ENCODE measurements around the gene BANK1. TPM values are rescaled to one million over a fixed set of nuclear protein-coding genes. Genes with fewer than 3 reads are reported as not detected.
A peak's percentile ranks its signal among the peaks of the same experiment; 100 is the strongest.

Gene BANK1, protein sequence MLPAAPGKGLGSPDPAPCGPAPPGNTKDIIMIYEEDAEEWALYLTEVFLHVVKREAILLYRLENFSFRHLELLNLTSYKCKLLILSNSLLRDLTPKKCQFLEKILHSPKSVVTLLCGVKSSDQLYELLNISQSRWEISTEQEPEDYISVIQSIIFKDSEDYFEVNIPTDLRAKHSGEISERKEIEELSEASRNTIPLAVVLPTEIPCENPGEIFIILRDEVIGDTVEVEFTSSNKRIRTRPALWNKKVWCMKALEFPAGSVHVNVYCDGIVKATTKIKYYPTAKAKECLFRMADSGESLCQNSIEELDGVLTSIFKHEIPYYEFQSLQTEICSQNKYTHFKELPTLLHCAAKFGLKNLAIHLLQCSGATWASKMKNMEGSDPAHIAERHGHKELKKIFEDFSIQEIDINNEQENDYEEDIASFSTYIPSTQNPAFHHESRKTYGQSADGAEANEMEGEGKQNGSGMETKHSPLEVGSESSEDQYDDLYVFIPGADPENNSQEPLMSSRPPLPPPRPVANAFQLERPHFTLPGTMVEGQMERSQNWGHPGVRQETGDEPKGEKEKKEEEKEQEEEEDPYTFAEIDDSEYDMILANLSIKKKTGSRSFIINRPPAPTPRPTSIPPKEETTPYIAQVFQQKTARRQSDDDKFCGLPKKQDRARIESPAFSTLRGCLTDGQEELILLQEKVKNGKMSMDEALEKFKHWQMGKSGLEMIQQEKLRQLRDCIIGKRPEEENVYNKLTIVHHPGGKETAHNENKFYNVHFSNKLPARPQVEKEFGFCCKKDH
- total RNA-seq (7.4 TPM), polyA plus RNA-seq (ENCODE audit: insufficient read depth, low read depth, low replicate concordance) (1.8 TPM)
- long read RNA-seq, donor 1 = 0 reads
- long read RNA-seq, donor 2 = 0 reads
- long read RNA-seq, donor 3 = 0 reads
- long read RNA-seq, donor 4 = 0 reads
- long read RNA-seq, donor 5 = 0 reads
- long read RNA-seq, donor 6 = 0 reads
- long read RNA-seq, donor 7, partial matches to known transcripts = 2 of 3 reads
- long read RNA-seq, donor 7, other reads (novel, unspliced or antisense) = 1 of 3 reads
- long read RNA-seq, donor 8 = 0 reads
- long read RNA-seq, donor 9 = 0 reads
- long read RNA-seq, donor 10 = 0 reads

DNA sequence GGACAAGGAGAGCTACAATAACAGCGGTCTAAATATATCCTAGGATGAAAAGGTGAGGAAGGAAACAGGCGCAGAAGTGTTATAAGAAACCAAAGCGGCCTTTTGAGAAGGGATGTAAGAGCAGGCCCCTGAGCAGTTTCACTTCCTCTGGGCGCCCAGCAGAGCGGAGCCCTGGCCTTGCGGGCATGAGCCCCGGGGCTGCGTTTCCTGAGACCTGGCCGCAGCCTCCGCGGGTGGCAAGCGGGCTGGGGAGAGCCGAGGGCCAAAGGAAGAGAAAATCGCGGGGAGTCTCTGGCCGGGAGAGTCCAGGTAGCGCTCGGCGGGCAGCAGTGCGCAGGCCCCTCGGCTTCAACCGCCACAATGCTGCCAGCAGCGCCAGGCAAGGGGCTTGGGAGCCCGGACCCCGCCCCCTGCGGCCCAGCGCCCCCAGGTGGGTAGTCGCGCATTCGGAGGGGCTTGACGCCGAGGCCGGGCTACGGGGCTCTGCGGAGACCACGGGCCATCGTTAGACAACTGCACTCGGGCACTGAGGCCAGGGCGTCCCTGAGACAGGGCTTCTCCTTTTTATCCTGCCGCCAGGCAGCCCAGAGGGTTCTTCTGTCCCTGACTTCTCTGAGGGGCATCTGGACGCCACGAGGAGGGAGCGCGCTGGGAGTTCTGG is at the start of gene BANK1:
Gene BANK1, plus strand, starts transcription at position 210 of the 661 bp plus-strand sequence. Its CDS starts 151 bp downstream, at position 361.
- Histone ChIP-seq H3K9me3 (ENCODE audit: control insufficient read depth in 2 of 3, insufficient read depth in 1 of 3, low read length in 3 of 3) (no peaks in the 10 kb centered on the region), H3K9ac (ENCODE audit: low read length in 3 of 3) (peak within 1 kb of the TSS in 2 of 3 donors; percentile 27 to 62), H3K4me3 (ENCODE audit: low read length in 3 of 3) (peak within 1 kb of the TSS; percentile 46 to 67 (median 63)), H3K4me1 (ENCODE audit: control insufficient read depth in 2 of 3, insufficient read depth in 2 of 3, low read depth in 1 of 3, low read length in 3 of 3) (peaks cover 0 to 3% (median 0%) of the 10 kb centered on the region in 3 donors), H3K27me3 (ENCODE audit: control insufficient read depth, insufficient read depth, low read length) (no peaks in the 10 kb centered on the region), H3K36me3 (ENCODE audit: control insufficient read depth in 2 of 3, insufficient read depth in 3 of 3, low read length in 3 of 3) (no peaks in the 10 kb centered on the region), H3K27ac (ENCODE audit: low read depth in 2 of 2, low read length in 2 of 2) (peak within 1 kb of the TSS; percentile 32 to 52)
- intact Hi-C loops (cut with DNase I) = no loop called here
- TF ChIP-seq, protein P1, sequence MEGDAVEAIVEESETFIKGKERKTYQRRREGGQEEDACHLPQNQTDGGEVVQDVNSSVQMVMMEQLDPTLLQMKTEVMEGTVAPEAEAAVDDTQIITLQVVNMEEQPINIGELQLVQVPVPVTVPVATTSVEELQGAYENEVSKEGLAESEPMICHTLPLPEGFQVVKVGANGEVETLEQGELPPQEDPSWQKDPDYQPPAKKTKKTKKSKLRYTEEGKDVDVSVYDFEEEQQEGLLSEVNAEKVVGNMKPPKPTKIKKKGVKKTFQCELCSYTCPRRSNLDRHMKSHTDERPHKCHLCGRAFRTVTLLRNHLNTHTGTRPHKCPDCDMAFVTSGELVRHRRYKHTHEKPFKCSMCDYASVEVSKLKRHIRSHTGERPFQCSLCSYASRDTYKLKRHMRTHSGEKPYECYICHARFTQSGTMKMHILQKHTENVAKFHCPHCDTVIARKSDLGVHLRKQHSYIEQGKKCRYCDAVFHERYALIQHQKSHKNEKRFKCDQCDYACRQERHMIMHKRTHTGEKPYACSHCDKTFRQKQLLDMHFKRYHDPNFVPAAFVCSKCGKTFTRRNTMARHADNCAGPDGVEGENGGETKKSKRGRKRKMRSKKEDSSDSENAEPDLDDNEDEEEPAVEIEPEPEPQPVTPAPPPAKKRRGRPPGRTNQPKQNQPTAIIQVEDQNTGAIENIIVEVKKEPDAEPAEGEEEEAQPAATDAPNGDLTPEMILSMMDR (IDR thresholded peaks at IDR 0.05; ENCODE audit: borderline replicate concordance, extremely low read depth, insufficient read depth) = peak; percentile 7
- no peak for FAIRE-seq
- DNase-seq = peak; percentile 82 to 85 (median 83)

DNA sequence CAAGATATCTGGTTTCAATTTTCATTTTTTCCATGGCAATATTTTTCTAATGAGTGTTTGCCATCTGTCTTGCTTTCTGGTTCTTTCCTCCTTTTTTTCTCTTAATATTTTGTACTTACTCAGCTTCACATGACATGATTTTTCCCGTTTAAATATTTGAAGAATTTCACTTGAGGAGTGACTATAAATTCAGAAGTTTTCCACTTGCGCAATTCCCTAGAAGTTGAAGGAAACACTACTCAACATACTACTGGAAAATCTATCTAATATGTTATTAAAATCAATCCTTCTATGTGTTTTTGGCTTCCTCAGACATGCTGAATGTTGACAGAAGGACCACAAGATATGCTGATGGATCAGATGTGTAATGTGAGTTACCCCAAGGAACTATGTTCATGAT is 36.8 kb upstream of the BANK1 start:
- TF ChIP-seq, protein P1 (IDR thresholded peaks at IDR 0.05; ENCODE audit: borderline replicate concordance, extremely low read depth, insufficient read depth) = no peak
- Histone ChIP-seq H3K36me3 (ENCODE audit: control insufficient read depth in 2 of 3, insufficient read depth in 3 of 3, low read length in 3 of 3) (no peaks in the 10 kb centered on the region), H3K4me1 (ENCODE audit: control insufficient read depth in 2 of 3, insufficient read depth in 2 of 3, low read depth in 1 of 3, low read length in 3 of 3) (no peaks in the 10 kb centered on the region), H3K27ac (ENCODE audit: low read depth in 2 of 2, low read length in 2 of 2) (no peak overlapping the region), H3K4me3 (ENCODE audit: low read length in 3 of 3) (no peak overlapping the region), H3K27me3 (ENCODE audit: control insufficient read depth, insufficient read depth, low read length) (no peaks in the 10 kb centered on the region), H3K9ac (ENCODE audit: low read length in 3 of 3) (no peak overlapping the region), H3K9me3 (ENCODE audit: control insufficient read depth in 2 of 3, insufficient read depth in 1 of 3, low read length in 3 of 3) (no peaks in the 10 kb centered on the region)
- intact Hi-C loops (cut with DNase I) = no loop called here
- DNase-seq = no peak
- no peak for FAIRE-seq

DNA sequence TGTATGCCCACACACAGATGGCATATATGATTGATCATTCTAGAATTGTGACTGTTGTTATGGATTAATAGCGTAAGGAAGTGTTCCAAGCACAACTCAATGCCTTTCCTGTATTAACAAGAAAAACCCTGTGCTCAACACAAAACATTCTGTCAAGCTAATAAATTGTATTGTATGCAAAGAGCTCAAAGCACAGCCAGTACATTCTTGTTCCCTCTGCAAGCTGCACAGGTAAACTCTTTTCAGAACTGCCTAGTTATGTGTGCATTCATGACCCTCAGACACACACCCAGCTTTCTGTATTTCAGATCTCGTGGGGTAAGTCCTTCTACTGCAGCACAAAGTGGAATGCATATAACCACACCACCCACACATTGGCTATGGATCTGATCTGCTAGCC is 34.3 kb upstream of the BANK1 start:
- peak in 1 of 5 donors; percentile 2 for DNase-seq
- H3K4me3 ChIP-seq (ENCODE audit: low read length in 3 of 3) = no peak overlapping the region
- TF ChIP-seq, protein P1 (IDR thresholded peaks at IDR 0.05; ENCODE audit: borderline replicate concordance, extremely low read depth, insufficient read depth) = no peak
- FAIRE-seq = no peak
- H3K9ac ChIP-seq (ENCODE audit: low read length in 3 of 3) = no peak overlapping the region
- no peaks in the 10 kb centered on the region for H3K4me1 ChIP-seq (ENCODE audit: control insufficient read depth in 2 of 3, insufficient read depth in 2 of 3, low read depth in 1 of 3, low read length in 3 of 3)
- intact Hi-C loops (cut with DNase I) = no loop called here
- no peaks in the 10 kb centered on the region for H3K36me3 ChIP-seq (ENCODE audit: control insufficient read depth in 2 of 3, insufficient read depth in 3 of 3, low read length in 3 of 3)
- H3K27ac ChIP-seq (ENCODE audit: low read depth in 2 of 2, low read length in 2 of 2) = no peak overlapping the region
- H3K27me3 ChIP-seq (ENCODE audit: control insufficient read depth, insufficient read depth, low read length) = no peaks in the 10 kb centered on the region
- H3K9me3 ChIP-seq (ENCODE audit: control insufficient read depth in 2 of 3, insufficient read depth in 1 of 3, low read length in 3 of 3) = no peaks in the 10 kb centered on the region
